Activated naive CD4-positive, alpha-beta T cell treated with anti-CD3 and anti-CD28 coated beads, Interleukin-2, amount 10 ng/mL, durations not matched to agents 7 days and 5 days (primary cell): ENCODE measurements around the gene PTPDC1.
A peak's percentile ranks its signal among the peaks of the same experiment; 100 is the strongest.

ENCODE experiments used
- CTCF ChIA-PET: fragments of 350-600 bp; sonication (Branson Sonifier 250); formaldehyde crosslinking; loops from one replicate; lab custom pipeline; 2021; ENCODE audit warnings: antibody characterized with exemption; lab: Charles Lee
- DNase-seq: peaks from one replicate; pipeline ENCODE4 v3.0.0-alpha.2; 2020
- H3K27ac Mint-ChIP-seq: one replicate; pipeline ENCODE4 v1.8.0; 2021; ENCODE audit warnings: mild to moderate bottlenecking, moderate library complexity, mixed read lengths
- H3K27me3 Mint-ChIP-seq: one replicate; pipeline ENCODE4 v1.8.0; 2021; ENCODE audit warnings: mild to moderate bottlenecking, mixed read lengths
- H3K36me3 Mint-ChIP-seq: one replicate; pipeline ENCODE4 v1.8.0; 2021; ENCODE audit warnings: mixed read lengths
- H3K4me1 Mint-ChIP-seq: one replicate; pipeline ENCODE4 v1.8.0; 2021; ENCODE audit warnings: mixed read lengths
- H3K4me3 Mint-ChIP-seq: one replicate; pipeline ENCODE4 v1.8.0; 2021; ENCODE audit warnings: mild to moderate bottlenecking, moderate library complexity, mixed read lengths
- H3K9me3 Mint-ChIP-seq: one replicate; pipeline ENCODE4 v1.8.0; 2021; ENCODE audit warnings: mixed read lengths

PTPDC1 gene

GRCh38 chr9:94084314-94084713 lies at the start of gene PTPDC1:
Gene PTPDC1 (plus strand): TSS chr9:94084464. CDS start chr9:94084531, 67 bp downstream.
- Mint-ChIP-seq H3K27me3 (no peaks in the 10 kb centered on the region), H3K27ac (no peak within 1 kb of the TSS), H3K9me3 (no peaks in the 10 kb centered on the region), H3K36me3 (no peaks in the 10 kb centered on the region), H3K4me1 (no peaks in the 10 kb centered on the region), H3K4me3 (no peak within 1 kb of the TSS)
- DNase-seq, result no peak
- CTCF ChIA-PET, result no interaction called here

DNA sequence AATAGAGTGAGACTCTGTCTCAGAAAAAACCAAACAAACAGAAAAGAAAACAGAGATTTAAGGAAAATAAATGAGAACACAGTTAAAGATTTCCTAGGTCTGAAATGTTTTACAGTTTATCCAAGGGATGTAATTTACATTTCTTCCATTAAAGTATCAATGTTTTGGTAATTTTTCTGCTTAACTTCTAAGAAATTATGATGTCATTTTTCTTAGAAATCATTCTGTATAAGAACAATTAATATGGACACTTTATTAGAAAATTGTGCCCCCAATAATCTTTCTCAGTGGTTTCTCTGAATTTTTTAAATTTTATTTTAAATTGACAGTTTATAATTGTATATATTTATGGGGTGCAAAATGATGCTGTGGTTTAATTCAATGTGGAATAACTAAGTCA lies 49.8 kb upstream of the PTPDC1 start:
- CTCF ChIA-PET, result no interaction called here
- no peak overlapping the region for H3K4me3 Mint-ChIP-seq
- no peaks in the 10 kb centered on the region for H3K36me3 Mint-ChIP-seq
- no peak overlapping the region for H3K27ac Mint-ChIP-seq
- DNase-seq, result no peak
- H3K9me3 Mint-ChIP-seq, result no peaks in the 10 kb centered on the region
- H3K27me3 Mint-ChIP-seq, result peaks cover 7% of the 10 kb centered on the region
- peaks cover 19% of the 10 kb centered on the region for H3K4me1 Mint-ChIP-seq

- no peaks in the 10 kb centered on the region for H3K27me3 Mint-ChIP-seq
- no peak overlapping the region for H3K27ac Mint-ChIP-seq
- CTCF ChIA-PET, result no interaction called here
- H3K4me1 Mint-ChIP-seq, result no peaks in the 10 kb centered on the region
- no peaks in the 10 kb centered on the region for H3K36me3 Mint-ChIP-seq
- no peaks in the 10 kb centered on the region for H3K9me3 Mint-ChIP-seq
- no peak for DNase-seq
- no peak overlapping the region for H3K4me3 Mint-ChIP-seq
Measured at GRCh38 chr9:94039786-94040185, 44.5 kb upstream of the PTPDC1 start.

GRCh38 chr9:94042516-94043360 lies 41.5 kb upstream of the PTPDC1 start:
- Mint-ChIP-seq H3K27ac (no peak overlapping the region), H3K4me1 (no peaks in the 10 kb centered on the region), H3K36me3 (no peaks in the 10 kb centered on the region), H3K27me3 (no peaks in the 10 kb centered on the region), H3K9me3 (no peaks in the 10 kb centered on the region), H3K4me3 (no peak overlapping the region)
- DNase-seq, result no peak
- CTCF ChIA-PET, result no interaction called here

- peaks cover 6% of the 10 kb centered on the region for H3K27me3 Mint-ChIP-seq
- H3K27ac Mint-ChIP-seq, result no peak overlapping the region
- H3K4me3 Mint-ChIP-seq, result no peak overlapping the region
- peaks cover 12% of the 10 kb centered on the region for H3K9me3 Mint-ChIP-seq
- no peak for DNase-seq
- peaks cover 2% of the 10 kb centered on the region for H3K36me3 Mint-ChIP-seq
- H3K4me1 Mint-ChIP-seq, result peaks cover 7% of the 10 kb centered on the region
- CTCF ChIA-PET, result no interaction called here
Measured at GRCh38 chr9:94054716-94055115, 29.5 kb upstream of the PTPDC1 start.

DNA sequence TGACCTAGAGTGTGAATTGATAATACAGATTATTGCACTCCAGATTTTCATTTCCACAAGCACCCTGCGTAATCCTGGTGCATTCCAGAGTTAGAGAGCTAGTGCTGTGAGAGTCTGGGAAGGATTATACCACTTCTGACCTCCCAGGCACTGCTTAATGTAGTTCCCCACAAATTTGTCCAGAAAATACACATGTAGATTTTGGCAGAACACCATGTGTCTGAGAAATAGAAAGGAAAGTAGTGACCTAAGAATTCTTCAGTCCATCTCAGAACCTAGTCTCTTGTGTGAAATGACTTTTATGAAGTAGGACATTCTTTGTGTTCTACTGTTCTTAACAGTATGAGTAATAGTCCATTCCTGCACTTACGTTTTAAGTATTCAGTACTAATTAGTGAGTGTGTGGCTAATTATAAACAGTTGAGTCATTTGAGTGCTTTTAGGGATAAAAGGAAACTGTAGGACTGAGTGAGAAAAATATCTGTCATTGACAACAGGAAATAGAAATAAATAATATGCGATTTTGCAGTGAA lies 27.8 kb upstream of the PTPDC1 start:
- DNase-seq, result no peak
- no peaks in the 10 kb centered on the region for H3K27me3 Mint-ChIP-seq
- peaks cover 7% of the 10 kb centered on the region for H3K4me1 Mint-ChIP-seq
- no peak overlapping the region for H3K27ac Mint-ChIP-seq
- H3K9me3 Mint-ChIP-seq, result peaks cover 3% of the 10 kb centered on the region
- peaks cover under 1% of the 10 kb centered on the region for H3K36me3 Mint-ChIP-seq
- CTCF ChIA-PET, result interaction anchor here (1.0 to 1.7 kb wide), 2 partner anchors 10 kb away, joined by 4 to 5 read pairs; no protein-coding TSS in a partner anchor
- H3K4me3 Mint-ChIP-seq, result no peak overlapping the region

GRCh38 chr9:94057918-94058317 lies 26.3 kb upstream of the PTPDC1 start:
- Mint-ChIP-seq H3K4me3 (no peak overlapping the region), H3K9me3 (peaks cover 9% of the 10 kb centered on the region), H3K27ac (no peak overlapping the region), H3K27me3 (no peaks in the 10 kb centered on the region), H3K36me3 (peaks cover 7% of the 10 kb centered on the region), H3K4me1 (peaks cover 7% of the 10 kb centered on the region)
- no peak for DNase-seq
- CTCF ChIA-PET, result interaction anchor here (0.9 to 1.7 kb wide), 2 partner anchors 8 to 155 kb away, joined by 3 to 5 read pairs; no protein-coding TSS in a partner anchor

- Mint-ChIP-seq H3K36me3 (peaks cover 7% of the 10 kb centered on the region), H3K9me3 (peaks cover 9% of the 10 kb centered on the region)
Measured at GRCh38 chr9:94061864-94062263, 22.4 kb upstream of the PTPDC1 start.

DNA sequence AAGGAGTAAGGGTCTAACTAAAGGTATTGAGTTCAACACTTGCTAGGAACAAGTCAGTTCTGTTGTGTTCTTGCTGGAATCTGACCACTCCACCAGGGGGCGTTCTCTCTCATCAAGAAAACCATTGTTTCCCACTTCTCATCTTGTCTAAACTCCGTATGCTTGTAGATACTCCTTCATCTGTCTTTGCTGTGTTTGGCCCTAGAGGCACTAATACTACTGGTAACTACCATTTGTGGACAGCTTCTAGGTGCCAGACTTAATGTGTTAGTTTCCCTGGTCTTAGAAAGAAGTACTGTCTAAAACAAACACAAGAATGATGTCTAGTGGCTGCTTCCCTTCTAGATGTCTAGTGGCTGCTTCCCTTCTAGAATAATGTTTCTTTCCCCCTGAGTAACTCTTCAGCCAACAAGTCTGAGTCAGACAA lies 18.7 kb upstream of the PTPDC1 start:
- peak; percentile 82 for DNase-seq
- no peaks in the 10 kb centered on the region for H3K4me1 Mint-ChIP-seq
- CTCF ChIA-PET, result interaction anchor here (0.6 to 5.8 kb wide), 9 partner anchors 8 to 179 kb away, joined by 3 to 136 read pairs (median 4); no protein-coding TSS in a partner anchor
- peaks cover 7% of the 10 kb centered on the region for H3K36me3 Mint-ChIP-seq
- H3K9me3 Mint-ChIP-seq, result peaks cover 9% of the 10 kb centered on the region
- H3K27ac Mint-ChIP-seq, result no peak overlapping the region
- no peaks in the 10 kb centered on the region for H3K27me3 Mint-ChIP-seq
- H3K4me3 Mint-ChIP-seq, result no peak overlapping the region

More at GRCh38 chr9:94061864-94062263, 22.4 kb upstream of the PTPDC1 start:
- DNase-seq, result no peak
- Mint-ChIP-seq H3K4me1 (no peaks in the 10 kb centered on the region), H3K4me3 (no peak overlapping the region), H3K27me3 (no peaks in the 10 kb centered on the region), H3K27ac (no peak overlapping the region)
- CTCF ChIA-PET, result no interaction called here

DNA sequence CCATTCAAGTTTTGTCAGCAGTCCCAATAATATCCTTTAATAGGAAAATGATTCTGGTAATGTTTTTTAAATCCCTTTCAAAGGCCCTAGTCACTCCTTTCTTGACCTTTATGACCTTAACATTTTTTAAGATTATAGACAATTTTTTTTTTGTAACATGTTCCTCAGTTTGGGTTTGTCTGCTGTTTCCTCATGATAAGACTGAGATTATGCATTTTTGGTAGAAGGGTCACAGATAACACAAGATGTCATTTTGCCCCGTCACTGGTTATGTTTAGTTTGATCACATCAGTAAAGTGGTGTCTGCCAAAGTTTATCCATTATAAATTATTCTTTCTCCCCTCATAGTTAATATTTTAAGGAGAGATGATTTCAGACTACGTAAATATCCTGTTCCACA lies 16.0 kb upstream of the PTPDC1 start:
- H3K36me3 Mint-ChIP-seq, result peaks cover 3% of the 10 kb centered on the region
- H3K27ac Mint-ChIP-seq, result no peak overlapping the region
- no peak overlapping the region for H3K4me3 Mint-ChIP-seq

GRCh38 chr9:94076557-94076956 lies 7.7 kb upstream of the PTPDC1 start:
- H3K4me3 Mint-ChIP-seq, result no peak overlapping the region
- no peaks in the 10 kb centered on the region for H3K4me1 Mint-ChIP-seq
- no peaks in the 10 kb centered on the region for H3K27me3 Mint-ChIP-seq
- no peaks in the 10 kb centered on the region for H3K9me3 Mint-ChIP-seq
- DNase-seq, result no peak
- CTCF ChIA-PET, result no interaction called here
- no peak overlapping the region for H3K27ac Mint-ChIP-seq
- H3K36me3 Mint-ChIP-seq, result peaks cover 3% of the 10 kb centered on the region

More for the DNA sequence above, 16.0 kb upstream of the PTPDC1 start:
- Mint-ChIP-seq H3K4me1 (no peaks in the 10 kb centered on the region), H3K9me3 (no peaks in the 10 kb centered on the region), H3K27me3 (no peaks in the 10 kb centered on the region)
- no peak for DNase-seq
- CTCF ChIA-PET, result interaction anchor here (2.2 to 5.8 kb wide), 2 partner anchors 145 kb away, joined by 13 to 136 read pairs; no protein-coding TSS in a partner anchor

DNA sequence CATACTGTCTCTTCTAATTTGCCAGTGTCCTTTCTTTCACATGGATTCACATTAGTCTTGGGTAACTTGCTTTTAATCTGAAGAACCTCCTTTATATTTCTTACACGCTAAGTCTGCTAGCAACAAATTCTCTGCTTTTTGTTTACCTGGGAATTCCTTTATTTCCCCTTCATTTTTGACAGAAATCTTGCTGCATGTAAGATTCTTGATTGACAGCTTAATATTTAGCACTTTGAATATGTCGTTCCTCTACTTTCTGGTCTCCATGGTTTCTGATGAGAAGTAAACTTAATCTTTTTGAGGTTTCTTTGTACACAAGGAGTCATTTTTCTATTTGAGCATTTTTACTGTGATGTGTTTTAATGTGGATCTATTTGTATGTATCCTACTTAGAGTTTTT lies 6.2 kb upstream of the PTPDC1 start:
- no peak for DNase-seq
- H3K27me3 Mint-ChIP-seq, result no peaks in the 10 kb centered on the region
- no peak overlapping the region for H3K4me3 Mint-ChIP-seq
- no peak overlapping the region for H3K27ac Mint-ChIP-seq
- no peaks in the 10 kb centered on the region for H3K4me1 Mint-ChIP-seq
- no peaks in the 10 kb centered on the region for H3K36me3 Mint-ChIP-seq
- CTCF ChIA-PET, result interaction anchor here (1.0 kb wide), 1 partner anchor 14 kb away, joined by 3 read pairs; no protein-coding TSS in a partner anchor
- no peaks in the 10 kb centered on the region for H3K9me3 Mint-ChIP-seq

DNA sequence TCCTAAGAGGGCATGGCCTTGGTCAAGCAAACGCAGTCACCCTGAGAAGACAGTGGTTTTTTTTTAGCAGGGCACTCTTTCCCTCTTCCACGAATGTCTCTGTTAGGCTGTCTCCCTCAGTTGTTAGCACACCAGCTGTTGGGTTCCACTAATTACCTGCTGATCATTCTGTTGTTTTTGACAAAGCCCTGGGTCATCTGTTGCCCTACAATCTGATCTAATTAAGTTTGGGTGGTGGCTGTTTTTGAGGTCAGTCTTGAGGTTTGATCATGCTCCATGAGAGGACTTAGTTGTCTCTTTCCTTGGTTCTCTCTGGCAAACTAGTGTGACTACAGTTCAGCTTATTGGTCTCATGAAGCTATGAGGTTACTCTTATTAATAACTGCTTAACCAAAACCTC lies 5.0 kb upstream of the PTPDC1 start:
- H3K4me1 Mint-ChIP-seq, result no peaks in the 10 kb centered on the region
- no peaks in the 10 kb centered on the region for H3K27me3 Mint-ChIP-seq
- H3K4me3 Mint-ChIP-seq, result no peak overlapping the region
- no peak for DNase-seq
- no peaks in the 10 kb centered on the region for H3K36me3 Mint-ChIP-seq
- CTCF ChIA-PET, result no interaction called here
- no peaks in the 10 kb centered on the region for H3K9me3 Mint-ChIP-seq
- H3K27ac Mint-ChIP-seq, result no peak overlapping the region

DNA sequence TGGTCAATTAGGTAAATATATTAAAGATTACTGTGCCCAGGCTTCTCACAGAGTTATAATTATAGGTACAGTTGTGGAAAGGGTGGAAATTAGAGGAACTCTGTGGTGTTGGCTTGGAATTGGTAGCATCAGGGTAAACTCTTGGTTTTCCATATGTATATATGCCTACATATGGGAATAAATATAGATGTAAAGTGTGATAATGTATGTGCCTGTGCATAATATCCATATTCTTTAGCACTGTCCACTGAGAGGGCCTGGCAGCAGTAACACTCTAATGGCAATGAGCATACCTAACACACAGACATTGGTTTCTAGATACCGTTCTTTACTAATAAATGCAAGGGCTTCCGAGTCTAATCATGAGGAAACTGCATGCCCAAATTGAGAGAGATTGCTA lies 4.0 kb upstream of the PTPDC1 start:
- Mint-ChIP-seq H3K9me3 (no peaks in the 10 kb centered on the region), H3K36me3 (no peaks in the 10 kb centered on the region), H3K27me3 (no peaks in the 10 kb centered on the region), H3K4me1 (no peaks in the 10 kb centered on the region), H3K27ac (no peak overlapping the region), H3K4me3 (no peak overlapping the region)
- DNase-seq, result no peak
- CTCF ChIA-PET, result no interaction called here
